Vagina (tissue), 2 donors: ENCODE results near the gene SLC22A5. TPM values are rescaled to one million over a fixed set of nuclear protein-coding genes. Genes with fewer than 3 reads are reported as not detected.

ENCODE experiments used
- DNase-seq, 2 donors: peaks; one replicate each; pipeline ENCODE4 v3.0.0-alpha.2; 2017; ENCODE audit errors: extremely low spot score in 2 of 2
- H3K27ac ChIP-seq: fragments of 200-600 bp; sonication (generic); one replicate; pipeline ENCODE4 v1.5.1; 2019
- H3K27me3 ChIP-seq: fragments of 200-600 bp; sonication (generic); one replicate; pipeline ENCODE4 v1.5.1; 2019
- H3K36me3 ChIP-seq, 2 donors: fragments of 200-600 bp; sonication (generic); one replicate each; pipeline ENCODE4 v1.5.1; 2017 to 2019
- H3K4me1 ChIP-seq: fragments of 200-600 bp; sonication (generic); one replicate; pipeline ENCODE4 v1.5.1; 2019
- H3K4me3 ChIP-seq, 2 donors: fragments of 200-600 bp; sonication (generic); 1 replicate in 1 of 2; 2 replicates in 1 of 2; pipeline ENCODE4 v1.5.1; 2016 to 2019
- H3K9me3 ChIP-seq: fragments of 200-600 bp; sonication (generic); one replicate; pipeline ENCODE4 v1.5.1; 2019
- POLR2A ChIP-seq, 2 donors: fragments of 450-650 bp; IDR thresholded peaks; one replicate each; pipeline ENCODE4 v1.6.1; 2017; ENCODE audit warnings: antibody characterized with exemption in 2 of 2, mild to moderate bottlenecking in 2 of 2, moderate library complexity in 2 of 2
- POLR2AphosphoS5 ChIP-seq, 2 donors: sonication (generic); formaldehyde crosslinking; IDR thresholded peaks; one replicate each; pipeline ENCODE4 v1.9.0; 2017; ENCODE audit warnings: antibody characterized with exemption in 2 of 2, mild to moderate bottlenecking in 2 of 2, low read depth in 1 of 2; ENCODE audit not compliant: insufficient read depth in 1 of 2
- intact Hi-C: fragments of 100-400 bp; cut with DNase I; formaldehyde crosslinking; loops from one replicate; pipeline ENCODE4 v1.15.1; 2023
- microRNA-seq: library from miRNA; unstranded; fragments of <30 nt; microRNA quantifications from one replicate; pipeline ENCODE4, GENCODE V29; 2017; ENCODE audit warnings: borderline number of aligned reads, borderline replicate concordance
- small RNA-seq: library from RNA; depleted of rRNA; stranded (forward); fragments of <200 nt; gene quantifications from one replicate; pipeline ENCODE3, GENCODE V24; 2016
- total RNA-seq: library from RNA; depleted of rRNA; stranded (reverse); fragments of >200 nt; gene quantifications from one replicate; pipeline ENCODE4 v1.2.3, GENCODE V29; 2016
- TF ChIP-seq, protein P1 (sequence below), 3 experiments: fragments of 450-650 bp in 2 of 3; fragments of 200-600 bp in 1 of 3; sonication (generic) in 1 of 3; IDR thresholded peaks; one replicate each; pipeline ENCODE4 v1.5.1; 2017 to 2019; ENCODE audit warnings: antibody characterized with exemption in 3 of 3, mild to moderate bottlenecking in 2 of 3, moderate library complexity in 2 of 3

The SLC22A5 gene
- total RNA-seq, 1 donor from 2014 or later: 15.2 TPM

GRCh38 chr5:132438917-132439316, 69.4 kb downstream of the SLC22A5 start:
- TF ChIP-seq, protein P1, sequence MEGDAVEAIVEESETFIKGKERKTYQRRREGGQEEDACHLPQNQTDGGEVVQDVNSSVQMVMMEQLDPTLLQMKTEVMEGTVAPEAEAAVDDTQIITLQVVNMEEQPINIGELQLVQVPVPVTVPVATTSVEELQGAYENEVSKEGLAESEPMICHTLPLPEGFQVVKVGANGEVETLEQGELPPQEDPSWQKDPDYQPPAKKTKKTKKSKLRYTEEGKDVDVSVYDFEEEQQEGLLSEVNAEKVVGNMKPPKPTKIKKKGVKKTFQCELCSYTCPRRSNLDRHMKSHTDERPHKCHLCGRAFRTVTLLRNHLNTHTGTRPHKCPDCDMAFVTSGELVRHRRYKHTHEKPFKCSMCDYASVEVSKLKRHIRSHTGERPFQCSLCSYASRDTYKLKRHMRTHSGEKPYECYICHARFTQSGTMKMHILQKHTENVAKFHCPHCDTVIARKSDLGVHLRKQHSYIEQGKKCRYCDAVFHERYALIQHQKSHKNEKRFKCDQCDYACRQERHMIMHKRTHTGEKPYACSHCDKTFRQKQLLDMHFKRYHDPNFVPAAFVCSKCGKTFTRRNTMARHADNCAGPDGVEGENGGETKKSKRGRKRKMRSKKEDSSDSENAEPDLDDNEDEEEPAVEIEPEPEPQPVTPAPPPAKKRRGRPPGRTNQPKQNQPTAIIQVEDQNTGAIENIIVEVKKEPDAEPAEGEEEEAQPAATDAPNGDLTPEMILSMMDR (IDR thresholded peaks at IDR 0.05): no peak
- TF ChIP-seq POLR2AphosphoS5 (IDR thresholded peaks at IDR 0.05; ENCODE audit: insufficient read depth in 1 of 2, low read depth in 1 of 2) (no peak), POLR2A (IDR thresholded peaks at IDR 0.05) (no peak)
- peaks cover 70% of the 10 kb centered on the region for H3K4me1 ChIP-seq
- intact Hi-C loops: no loop called here
- H3K27ac ChIP-seq: peak overlapping the region; percentile 84
- no peaks in the 10 kb centered on the region for H3K27me3 ChIP-seq
- no peaks in the 10 kb centered on the region for H3K36me3 ChIP-seq
- H3K9me3 ChIP-seq: no peaks in the 10 kb centered on the region
- H3K4me3 ChIP-seq: no peak overlapping the region
- DNase-seq: no peak

GRCh38 chr5:132439521-132440089, 70.1 kb downstream of the SLC22A5 start:
- DNase-seq: no peak
- intact Hi-C loops: no loop called here
- Histone ChIP-seq H3K9me3 (no peaks in the 10 kb centered on the region), H3K36me3 (no peaks in the 10 kb centered on the region), H3K4me3 (no peak overlapping the region), H3K27me3 (no peaks in the 10 kb centered on the region), H3K27ac (peak overlapping the region; percentile 84), H3K4me1 (peaks cover 70% of the 10 kb centered on the region)
- TF ChIP-seq, protein P1 (IDR thresholded peaks at IDR 0.05): no peak
- TF ChIP-seq POLR2AphosphoS5 (IDR thresholded peaks at IDR 0.05; ENCODE audit: insufficient read depth in 1 of 2, low read depth in 1 of 2) (peak; percentile 55 to 66), POLR2A (IDR thresholded peaks at IDR 0.05) (no peak)

- H3K36me3 ChIP-seq: no peaks in the 10 kb centered on the region
- DNase-seq: no peak
- TF ChIP-seq POLR2AphosphoS5 (IDR thresholded peaks at IDR 0.05; ENCODE audit: insufficient read depth in 1 of 2, low read depth in 1 of 2) (no peak), POLR2A (IDR thresholded peaks at IDR 0.05) (no peak)
- TF ChIP-seq, protein P1 (IDR thresholded peaks at IDR 0.05): no peak
- H3K9me3 ChIP-seq: no peaks in the 10 kb centered on the region
- no peaks in the 10 kb centered on the region for H3K27me3 ChIP-seq
- no peak overlapping the region for H3K4me3 ChIP-seq
- intact Hi-C loops: no loop called here
- H3K4me1 ChIP-seq: peaks cover 60% of the 10 kb centered on the region
- peak overlapping the region; percentile 23 for H3K27ac ChIP-seq
Measured at GRCh38 chr5:132444061-132444460, 74.6 kb downstream of the SLC22A5 start.

Small RNA genes lying within 50 kb of the gene (microRNA-seq; reads per million reads assigned to microRNA genes)
- gene MIR3936: not detected

Small RNA genes lying within 50 kb of the gene (small RNA-seq; reads per million reads assigned to genes)
- not detected for gene MIR3936

Other genes starting within 250 kb of the SLC22A5 start
- gene P4HA2, start 141.9 kb upstream of the SLC22A5 start, total RNA-seq: 42.0 TPM
- 76.4 TPM for gene PDLIM4, start 112.0 kb upstream of the SLC22A5 start, total RNA-seq
- gene SLC22A4, start 75.3 kb upstream of the SLC22A5 start, total RNA-seq: 1.7 TPM
- 49.8 TPM for gene IRF1, start 121.1 kb downstream of the SLC22A5 start, total RNA-seq
- gene IL5, start 173.8 kb downstream of the SLC22A5 start, total RNA-seq: not detected
- 29.0 TPM for gene RAD50, start 187.3 kb downstream of the SLC22A5 start, total RNA-seq